Measurements from ENCODE around the gene TASL.

DNA sequence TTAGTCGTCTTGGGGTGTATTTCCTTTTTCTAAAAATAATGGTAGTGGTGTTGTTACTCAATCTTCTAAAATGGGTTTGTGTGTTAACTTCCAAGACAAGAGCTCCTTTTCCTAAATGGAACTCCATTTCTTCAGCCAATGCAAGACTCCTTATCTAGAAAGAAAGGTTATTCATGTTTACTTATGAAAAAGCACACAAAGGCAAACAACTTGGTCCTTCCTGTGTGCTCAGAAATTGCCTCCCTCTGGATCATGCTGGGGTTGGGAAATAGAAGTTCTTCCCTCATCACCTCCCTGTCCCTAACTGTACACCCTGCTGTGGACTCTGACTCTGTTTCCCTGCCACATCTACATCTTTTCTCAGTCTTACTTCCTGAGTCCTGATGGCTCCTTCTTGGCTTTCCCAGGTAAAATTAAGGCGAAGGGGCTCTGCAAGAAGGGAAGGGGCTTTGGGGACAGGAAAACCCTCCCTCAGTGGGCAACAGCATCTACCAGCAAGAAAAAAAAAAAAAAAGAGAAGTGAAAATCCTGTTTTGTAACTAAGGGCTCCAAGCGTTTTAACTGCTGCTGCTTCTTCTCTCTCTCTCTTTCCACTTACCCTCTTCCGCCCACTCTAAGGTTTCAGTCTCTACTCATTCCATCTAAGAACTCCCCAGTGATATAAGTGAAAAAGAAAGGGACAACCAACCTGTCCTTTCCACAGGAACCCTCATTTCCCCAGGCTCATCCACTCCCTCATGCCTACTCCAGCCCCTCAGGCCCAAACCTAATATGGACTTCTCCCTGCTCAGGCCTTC lies 19.8 kb upstream of the TASL start:
- TF ChIP-seq, protein P1, sequence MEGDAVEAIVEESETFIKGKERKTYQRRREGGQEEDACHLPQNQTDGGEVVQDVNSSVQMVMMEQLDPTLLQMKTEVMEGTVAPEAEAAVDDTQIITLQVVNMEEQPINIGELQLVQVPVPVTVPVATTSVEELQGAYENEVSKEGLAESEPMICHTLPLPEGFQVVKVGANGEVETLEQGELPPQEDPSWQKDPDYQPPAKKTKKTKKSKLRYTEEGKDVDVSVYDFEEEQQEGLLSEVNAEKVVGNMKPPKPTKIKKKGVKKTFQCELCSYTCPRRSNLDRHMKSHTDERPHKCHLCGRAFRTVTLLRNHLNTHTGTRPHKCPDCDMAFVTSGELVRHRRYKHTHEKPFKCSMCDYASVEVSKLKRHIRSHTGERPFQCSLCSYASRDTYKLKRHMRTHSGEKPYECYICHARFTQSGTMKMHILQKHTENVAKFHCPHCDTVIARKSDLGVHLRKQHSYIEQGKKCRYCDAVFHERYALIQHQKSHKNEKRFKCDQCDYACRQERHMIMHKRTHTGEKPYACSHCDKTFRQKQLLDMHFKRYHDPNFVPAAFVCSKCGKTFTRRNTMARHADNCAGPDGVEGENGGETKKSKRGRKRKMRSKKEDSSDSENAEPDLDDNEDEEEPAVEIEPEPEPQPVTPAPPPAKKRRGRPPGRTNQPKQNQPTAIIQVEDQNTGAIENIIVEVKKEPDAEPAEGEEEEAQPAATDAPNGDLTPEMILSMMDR (IDR thresholded peaks at IDR 0.05; ENCODE audit: borderline replicate concordance, extremely low read depth, low read length, poor library complexity, severe bottlenecking) = no peak
- no peak for TF ChIP-seq EZH2 (IDR thresholded peaks at IDR 0.05; ENCODE audit: borderline replicate concordance, low read depth, low read length, severe bottlenecking)

Measured in DND-41 (cell line).